ENCODE measurements around the gene CLASP1. TPM values are rescaled to one million over a fixed set of nuclear protein-coding genes. Genes with fewer than 3 reads are reported as not detected.

CLASP1 gene
- total and polyA plus RNA-seq, 2 experiments from 2014 or later: 16.6 to 56.3 TPM

- no peak overlapping the region for H3K27ac Mint-ChIP-seq
- Histone ChIP-seq H3K36me3 (ENCODE audit: insufficient read depth) (peaks cover 6% of the 10 kb centered on the region; the same call in 1 of the 2 replicates), H3K4me2 (no peak overlapping the region), H3F3A (replicated peaks; ENCODE audit: low read depth) (no peaks in the 10 kb centered on the region), H3K9me2 (ENCODE audit: insufficient read depth) (no peaks in the 10 kb centered on the region), H2AFZ (no peak overlapping the region), H4K20me1 (replicated peaks; ENCODE audit: insufficient read depth) (peaks cover 7% of the 10 kb centered on the region), H3K27me3 (ENCODE audit: insufficient read depth) (no peaks in the 10 kb centered on the region), H3K79me2 (replicated peaks; ENCODE audit: insufficient read depth) (no peaks in the 10 kb centered on the region), H3K27ac (ENCODE audit: low read depth) (no peak overlapping the region), H3K4me3 (no peak overlapping the region), H3K4me1 (ENCODE audit: insufficient read depth) (no peaks in the 10 kb centered on the region)
- no peak overlapping the region for H3K4me3 Mint-ChIP-seq
- ATAC-seq (no peak), DNase-seq (ENCODE audit: low spot score) (no peak)
- no peaks in the 10 kb centered on the region for H3K9me3 Mint-ChIP-seq
- H3K4me1 Mint-ChIP-seq: no peaks in the 10 kb centered on the region
- peaks cover 22% of the 10 kb centered on the region for H3K36me3 Mint-ChIP-seq (ENCODE audit: low read depth)
- TF ChIP-seq JUNB (IDR thresholded peaks at IDR 0.05; ENCODE audit: unreplicated experiment) (no peak), CREB1 (CRISPR knock-in tag; IDR thresholded peaks at IDR 0.05; ENCODE audit: low read depth) (no peak), NANOG (IDR thresholded peaks at IDR 0.05; ENCODE audit: borderline replicate concordance) (no peak), ZNF462 (CRISPR knock-in tag; IDR thresholded peaks at IDR 0.05) (no peak)
- H3K27me3 Mint-ChIP-seq (ENCODE audit: insufficient read depth, low read depth, poor library complexity): peaks cover 10% of the 10 kb centered on the region
Measured at GRCh38 chr2:121362226-121362625, 287.0 kb downstream of the CLASP1 start.

- ATAC-seq: no peak
- no peak overlapping the region for H3K4me2 ChIP-seq
- 0 out of 2 replicates have a peak, but pooled peaks cover 2% of the 10 kb centered on the region for H3F3A ChIP-seq (replicated peaks; ENCODE audit: low read depth)
- TF ChIP-seq POLR2AphosphoS5 (IDR thresholded peaks at IDR 0.05; ENCODE audit: low read depth): no peak
- TF ChIP-seq REST (IDR thresholded peaks at IDR 0.05; ENCODE audit: unreplicated experiment): no peak
Measured at GRCh38 chr2:121360566-121361300, 288.5 kb downstream of the CLASP1 start.

More at GRCh38 chr2:121360566-121361300, 288.5 kb downstream of the CLASP1 start:
- Histone ChIP-seq H4K20me1 (replicated peaks; ENCODE audit: insufficient read depth) (peaks cover 11% of the 10 kb centered on the region), H3K9me2 (ENCODE audit: insufficient read depth) (no peaks in the 10 kb centered on the region), H3K27ac (ENCODE audit: low read depth) (no peak overlapping the region), H3K36me3 (ENCODE audit: insufficient read depth) (peaks cover 7% of the 10 kb centered on the region; the same call in 1 of the 2 replicates), H3K4me1 (ENCODE audit: insufficient read depth) (no peaks in the 10 kb centered on the region), H3K79me2 (replicated peaks; ENCODE audit: insufficient read depth) (no peaks in the 10 kb centered on the region), H3K4me3 (no peak overlapping the region), H2AFZ (no peak overlapping the region), H3K27me3 (ENCODE audit: insufficient read depth) (no peaks in the 10 kb centered on the region)
- Mint-ChIP-seq H3K4me1 (no peaks in the 10 kb centered on the region), H3K27me3 (ENCODE audit: insufficient read depth, low read depth, poor library complexity) (peaks cover 8% of the 10 kb centered on the region), H3K27ac (no peak overlapping the region), H3K9me3 (no peaks in the 10 kb centered on the region), H3K4me3 (no peak overlapping the region), H3K36me3 (ENCODE audit: low read depth) (peaks cover 22% of the 10 kb centered on the region)
- DNase-seq (ENCODE audit: low spot score): no peak
